Vagina (tissue), 2 donors: ENCODE measurements around the gene SUGCT. TPM values are rescaled to one million over a fixed set of nuclear protein-coding genes. Genes with fewer than 3 reads are reported as not detected.

Experiments
- DNase-seq, 2 donors: peaks; one replicate each; pipeline ENCODE4 v3.0.0-alpha.2; 2017; ENCODE audit errors: extremely low spot score in 2 of 2
- H3K27ac ChIP-seq: fragments of 200-600 bp; sonication (generic); one replicate; pipeline ENCODE4 v1.5.1; 2019
- H3K27me3 ChIP-seq: fragments of 200-600 bp; sonication (generic); one replicate; pipeline ENCODE4 v1.5.1; 2019
- H3K36me3 ChIP-seq, 2 donors: fragments of 200-600 bp; sonication (generic); one replicate each; pipeline ENCODE4 v1.5.1; 2017 to 2019
- H3K4me1 ChIP-seq: fragments of 200-600 bp; sonication (generic); one replicate; pipeline ENCODE4 v1.5.1; 2019
- H3K4me3 ChIP-seq, 2 donors: fragments of 200-600 bp; sonication (generic); 1 replicate in 1 of 2; 2 replicates in 1 of 2; pipeline ENCODE4 v1.5.1; 2016 to 2019
- H3K9me3 ChIP-seq: fragments of 200-600 bp; sonication (generic); one replicate; pipeline ENCODE4 v1.5.1; 2019
- POLR2A ChIP-seq, 2 donors: fragments of 450-650 bp; IDR thresholded peaks; one replicate each; pipeline ENCODE4 v1.6.1; 2017; ENCODE audit warnings: antibody characterized with exemption in 2 of 2, mild to moderate bottlenecking in 2 of 2, moderate library complexity in 2 of 2
- POLR2AphosphoS5 ChIP-seq, 2 donors: sonication (generic); formaldehyde crosslinking; IDR thresholded peaks; one replicate each; pipeline ENCODE4 v1.9.0; 2017; ENCODE audit warnings: antibody characterized with exemption in 2 of 2, mild to moderate bottlenecking in 2 of 2, low read depth in 1 of 2; ENCODE audit not compliant: insufficient read depth in 1 of 2
- intact Hi-C: fragments of 100-400 bp; cut with DNase I; formaldehyde crosslinking; loops from one replicate; pipeline ENCODE4 v1.15.1; 2023
- total RNA-seq: library from RNA; depleted of rRNA; stranded (reverse); fragments of >200 nt; gene quantifications from one replicate; pipeline ENCODE4 v1.2.3, GENCODE V29; 2016
- TF ChIP-seq, protein P1 (sequence below), 3 experiments: fragments of 450-650 bp in 2 of 3; fragments of 200-600 bp in 1 of 3; sonication (generic) in 1 of 3; IDR thresholded peaks; one replicate each; pipeline ENCODE4 v1.5.1; 2017 to 2019; ENCODE audit warnings: antibody characterized with exemption in 3 of 3, mild to moderate bottlenecking in 2 of 3, moderate library complexity in 2 of 3

Gene SUGCT
- total RNA-seq, 1 donor from 2014 or later = 2.2 TPM

DNA sequence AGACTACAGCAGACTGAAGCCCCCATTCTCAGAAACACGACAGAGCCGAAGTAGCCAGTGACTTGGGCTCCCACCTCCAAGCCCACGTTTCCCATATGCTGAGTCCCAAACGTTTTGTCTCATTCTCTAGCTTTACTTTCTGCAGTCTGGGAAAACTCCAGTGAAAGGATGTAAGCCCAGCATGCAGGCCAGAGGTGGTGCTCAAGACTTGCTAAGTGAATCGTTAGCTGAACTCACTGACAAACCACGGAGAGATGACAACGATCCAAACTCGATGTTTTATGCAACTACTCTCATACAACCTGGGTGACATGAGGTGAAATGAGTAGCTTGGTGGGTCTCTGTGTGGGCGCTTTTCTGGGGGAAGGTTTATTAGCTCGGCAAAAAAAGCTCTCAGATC is 731.8 kb downstream of the SUGCT start:
- no peak for TF ChIP-seq POLR2AphosphoS5 (IDR thresholded peaks at IDR 0.05; ENCODE audit: insufficient read depth in 1 of 2, low read depth in 1 of 2)
- TF ChIP-seq, protein P1, sequence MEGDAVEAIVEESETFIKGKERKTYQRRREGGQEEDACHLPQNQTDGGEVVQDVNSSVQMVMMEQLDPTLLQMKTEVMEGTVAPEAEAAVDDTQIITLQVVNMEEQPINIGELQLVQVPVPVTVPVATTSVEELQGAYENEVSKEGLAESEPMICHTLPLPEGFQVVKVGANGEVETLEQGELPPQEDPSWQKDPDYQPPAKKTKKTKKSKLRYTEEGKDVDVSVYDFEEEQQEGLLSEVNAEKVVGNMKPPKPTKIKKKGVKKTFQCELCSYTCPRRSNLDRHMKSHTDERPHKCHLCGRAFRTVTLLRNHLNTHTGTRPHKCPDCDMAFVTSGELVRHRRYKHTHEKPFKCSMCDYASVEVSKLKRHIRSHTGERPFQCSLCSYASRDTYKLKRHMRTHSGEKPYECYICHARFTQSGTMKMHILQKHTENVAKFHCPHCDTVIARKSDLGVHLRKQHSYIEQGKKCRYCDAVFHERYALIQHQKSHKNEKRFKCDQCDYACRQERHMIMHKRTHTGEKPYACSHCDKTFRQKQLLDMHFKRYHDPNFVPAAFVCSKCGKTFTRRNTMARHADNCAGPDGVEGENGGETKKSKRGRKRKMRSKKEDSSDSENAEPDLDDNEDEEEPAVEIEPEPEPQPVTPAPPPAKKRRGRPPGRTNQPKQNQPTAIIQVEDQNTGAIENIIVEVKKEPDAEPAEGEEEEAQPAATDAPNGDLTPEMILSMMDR (IDR thresholded peaks at IDR 0.05) = no peak
- no peak for TF ChIP-seq POLR2A (IDR thresholded peaks at IDR 0.05)
- Histone ChIP-seq H3K4me1 (no peaks in the 10 kb centered on the region), H3K4me3 (no peak overlapping the region), H3K27me3 (no peaks in the 10 kb centered on the region), H3K27ac (no peak overlapping the region), H3K36me3 (no peaks in the 10 kb centered on the region), H3K9me3 (no peaks in the 10 kb centered on the region)
- intact Hi-C loops = no loop called here
- no peak for DNase-seq

DNA sequence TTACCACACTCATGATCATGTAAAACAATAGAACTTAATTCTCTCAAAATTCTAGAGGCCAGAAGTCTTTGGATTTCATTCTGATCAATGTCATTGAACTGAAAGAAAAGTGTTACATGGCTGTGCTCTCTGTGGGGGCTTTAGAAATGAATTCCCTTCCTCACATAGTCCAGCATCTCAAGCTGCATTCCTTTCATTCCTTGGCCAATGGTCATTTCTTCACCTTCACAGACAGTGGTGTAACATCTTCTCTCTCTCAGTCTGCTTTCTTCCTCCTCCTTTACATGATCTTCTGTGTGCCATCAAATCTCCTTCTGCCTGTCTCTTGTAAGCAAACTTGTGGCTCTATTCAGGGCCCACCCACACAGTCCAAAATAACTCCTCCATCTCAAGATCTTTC is 735.3 kb downstream of the SUGCT start:
- TF ChIP-seq POLR2A (IDR thresholded peaks at IDR 0.05) (no peak), POLR2AphosphoS5 (IDR thresholded peaks at IDR 0.05; ENCODE audit: insufficient read depth in 1 of 2, low read depth in 1 of 2) (no peak)
- TF ChIP-seq, protein P1 (IDR thresholded peaks at IDR 0.05) = no peak
- no peak overlapping the region for H3K27ac ChIP-seq
- H3K4me1 ChIP-seq = no peaks in the 10 kb centered on the region
- no peaks in the 10 kb centered on the region for H3K36me3 ChIP-seq
- H3K9me3 ChIP-seq = no peaks in the 10 kb centered on the region
- H3K4me3 ChIP-seq = no peak overlapping the region
- intact Hi-C loops = no loop called here
- no peaks in the 10 kb centered on the region for H3K27me3 ChIP-seq
- no peak for DNase-seq

DNA sequence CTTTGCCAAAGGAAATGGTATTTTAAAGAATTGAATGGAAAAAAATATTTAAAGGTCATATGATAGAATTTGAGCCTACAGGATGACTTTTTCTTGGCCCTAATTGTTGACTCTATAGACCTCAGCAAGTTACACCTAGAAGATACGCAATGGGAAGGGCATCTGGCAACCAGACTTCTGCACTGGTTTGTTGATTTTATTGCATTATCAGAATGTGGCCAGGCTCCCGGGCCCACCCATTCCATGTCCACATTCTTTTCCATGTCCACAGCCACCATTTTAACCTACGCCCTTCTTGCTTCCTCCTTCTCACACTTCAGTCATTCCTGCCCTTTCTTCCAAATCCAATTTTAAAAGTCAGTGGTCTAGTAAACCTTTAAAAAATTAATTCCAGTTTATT is 738.4 kb downstream of the SUGCT start:
- H3K9me3 ChIP-seq = no peaks in the 10 kb centered on the region
- no peaks in the 10 kb centered on the region for H3K27me3 ChIP-seq
- no peak overlapping the region for H3K4me3 ChIP-seq
- no peak overlapping the region for H3K27ac ChIP-seq
- intact Hi-C loops = no loop called here
- H3K4me1 ChIP-seq = no peaks in the 10 kb centered on the region
- no peak for DNase-seq
- no peaks in the 10 kb centered on the region for H3K36me3 ChIP-seq
- no peak for TF ChIP-seq POLR2A (IDR thresholded peaks at IDR 0.05)
- TF ChIP-seq, protein P1 (IDR thresholded peaks at IDR 0.05) = no peak
- no peak for TF ChIP-seq POLR2AphosphoS5 (IDR thresholded peaks at IDR 0.05; ENCODE audit: insufficient read depth in 1 of 2, low read depth in 1 of 2)

DNA sequence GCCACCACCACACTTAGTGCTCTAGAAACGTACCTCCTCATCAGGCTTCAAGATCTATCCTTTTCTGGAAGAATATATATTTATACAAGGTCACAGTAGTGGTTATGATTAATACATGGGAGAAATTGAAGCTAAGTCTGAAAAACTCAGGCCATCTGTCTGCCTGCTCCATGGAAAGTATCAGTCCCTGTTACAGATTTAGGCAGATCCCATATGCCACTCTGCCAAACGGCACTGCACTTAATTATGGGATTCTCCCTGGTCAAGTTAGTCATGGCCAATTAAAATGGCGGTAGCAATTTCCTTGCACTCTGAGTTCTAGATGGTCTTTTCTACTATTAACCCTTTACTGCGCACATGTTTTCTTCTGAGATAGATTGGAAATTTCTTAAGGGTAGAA is 740.0 kb downstream of the SUGCT start:
- Histone ChIP-seq H3K27me3 (no peaks in the 10 kb centered on the region), H3K27ac (no peak overlapping the region), H3K4me1 (no peaks in the 10 kb centered on the region), H3K36me3 (no peaks in the 10 kb centered on the region), H3K9me3 (no peaks in the 10 kb centered on the region), H3K4me3 (no peak overlapping the region)
- no peak for DNase-seq
- intact Hi-C loops = no loop called here
- TF ChIP-seq, protein P1 (IDR thresholded peaks at IDR 0.05) = no peak
- TF ChIP-seq POLR2AphosphoS5 (IDR thresholded peaks at IDR 0.05; ENCODE audit: insufficient read depth in 1 of 2, low read depth in 1 of 2) (no peak), POLR2A (IDR thresholded peaks at IDR 0.05) (no peak)

DNA sequence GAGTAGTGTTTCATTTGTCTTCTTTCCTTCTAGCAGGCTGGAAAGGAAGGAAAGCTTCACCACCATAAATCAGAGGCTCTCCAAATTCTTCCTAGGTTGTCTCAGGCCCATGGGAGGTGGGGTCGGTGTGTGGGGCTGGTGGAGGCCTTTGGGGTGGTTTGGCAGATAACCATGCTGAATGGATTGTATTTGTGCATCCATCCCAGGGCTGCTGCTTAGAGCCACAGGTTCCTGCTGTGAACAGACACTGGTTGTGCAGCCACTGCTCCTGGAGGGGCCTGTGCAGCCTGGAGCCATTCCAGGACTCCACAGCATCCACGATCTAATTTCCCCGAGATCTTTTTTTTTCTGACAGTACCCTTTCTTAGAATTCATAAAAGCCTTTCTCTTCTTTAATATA is 741.8 kb downstream of the SUGCT start:
- intact Hi-C loops = no loop called here
- Histone ChIP-seq H3K27ac (no peak overlapping the region), H3K4me1 (no peaks in the 10 kb centered on the region), H3K36me3 (no peaks in the 10 kb centered on the region), H3K9me3 (no peaks in the 10 kb centered on the region), H3K4me3 (no peak overlapping the region), H3K27me3 (no peaks in the 10 kb centered on the region)
- no peak for DNase-seq
- TF ChIP-seq POLR2A (IDR thresholded peaks at IDR 0.05) = no peak
- no peak for TF ChIP-seq POLR2AphosphoS5 (IDR thresholded peaks at IDR 0.05; ENCODE audit: insufficient read depth in 1 of 2, low read depth in 1 of 2)
- TF ChIP-seq, protein P1 (IDR thresholded peaks at IDR 0.05) = no peak
